Measurements from ENCODE around the gene GLG1. TPM values are rescaled to one million over a fixed set of nuclear protein-coding genes. Genes with fewer than 3 reads are reported as not detected.
A peak's percentile ranks its signal among the peaks of the same experiment; 100 is the strongest.

The GLG1 gene
- total and polyA plus RNA-seq, 12 donors: 25.7 to 136 (median 103) TPM

- ATAC-seq: peak in 6 of 8 donors; percentile 49 to 80 (median 58)
Measured at GRCh38 chr16:74480150-74481029, 126.5 kb downstream of the GLG1 start.

GRCh38 chr16:74477226-74477625 is 129.7 kb downstream of the GLG1 start:
- H3K4me1 ChIP-seq: peaks cover 0 to 13% (median 6%) of the 10 kb centered on the region in 9 donors
- DNase-seq (no peak), ATAC-seq (no peak)
- H3K27me3 ChIP-seq: no peaks in the 10 kb centered on the region
- H3K4me3 ChIP-seq: no peak overlapping the region
- WGBS, 2 donors: 95 to 97% methylated on average over 4 of the region's 4 CpGs
- no peak overlapping the region for H3K27ac ChIP-seq
- H3K9me3 ChIP-seq: no peaks in the 10 kb centered on the region
- H3K36me3 ChIP-seq: peaks cover 0 to 100% (median 30%) of the 10 kb centered on the region in 9 donors
- intact Hi-C loops (cut with DNase I): loop anchor here in 2 of 10 donors (10.0 kb wide), 1 partner anchor 148 kb away; no protein-coding TSS in a partner anchor
- TF ChIP-seq CTCF (IDR thresholded peaks at IDR 0.05): no peak

More at GRCh38 chr16:74480150-74481029, 126.5 kb downstream of the GLG1 start:
- no peaks in the 10 kb centered on the region for H3K9me3 ChIP-seq
- DNase-seq: peak in 1 of 2 donors; percentile 35
- H3K4me3 ChIP-seq: no peak overlapping the region
- H3K27ac ChIP-seq: peak overlapping the region in 2 of 10 donors; percentile 1 to 45
- H3K27me3 ChIP-seq: no peaks in the 10 kb centered on the region
- WGBS, 2 donors: 48 to 53% methylated on average over 12 of the region's 12 CpGs
- H3K4me1 ChIP-seq: peaks cover 0 to 13% (median 6%) of the 10 kb centered on the region in 9 donors
- TF ChIP-seq CTCF (IDR thresholded peaks at IDR 0.05): no peak
- H3K36me3 ChIP-seq: peaks cover 0 to 99% (median 21%) of the 10 kb centered on the region in 9 donors
- intact Hi-C loops (cut with DNase I): loop anchor here in 5 of 10 donors (5.0 to 10.0 kb wide), 3 partner anchors 124 to 147 kb away; partner anchors contain the start of gene GLG1 (in 1 of the 5)

- Histone ChIP-seq H3K4me1 (peaks cover 0 to 2% (median 0%) of the 10 kb centered on the region in 9 donors), H3K9me3 (no peaks in the 10 kb centered on the region), H3K27me3 (no peaks in the 10 kb centered on the region), H3K4me3 (no peak overlapping the region), H3K36me3 (peaks cover under 1 to 100% (median 54%) of the 10 kb centered on the region in 9 donors), H3K27ac (no peak overlapping the region)
- WGBS, 2 donors: 71 to 74% methylated on average over 1 of the region's 1 CpG
- ATAC-seq (no peak), DNase-seq (no peak)
- intact Hi-C loops (cut with DNase I): loop anchor here in 2 of 10 donors (10.0 kb wide), 1 partner anchor 150 kb away; no protein-coding TSS in a partner anchor
- no peak for TF ChIP-seq CTCF (IDR thresholded peaks at IDR 0.05)
Measured at GRCh38 chr16:74474416-74474815, 132.5 kb downstream of the GLG1 start.

- Histone ChIP-seq H3K27ac (no peak overlapping the region), H3K4me1 (no peaks in the 10 kb centered on the region), H3K36me3 (peaks cover 8 to 100% (median 61%) of the 10 kb centered on the region in 9 donors), H3K9me3 (no peaks in the 10 kb centered on the region), H3K27me3 (no peaks in the 10 kb centered on the region), H3K4me3 (no peak overlapping the region)
- DNase-seq (no peak), ATAC-seq (no peak)
- TF ChIP-seq CTCF (IDR thresholded peaks at IDR 0.05): no peak
- intact Hi-C loops (cut with DNase I): loop anchor here in 2 of 10 donors (10.0 kb wide), 1 partner anchor 152 kb away; no protein-coding TSS in a partner anchor
- 63 to 73% methylated on average over 3 of the region's 3 CpGs for WGBS, 2 donors
Measured at GRCh38 chr16:74472540-74472939, 134.4 kb downstream of the GLG1 start.

Data from heart right ventricle (tissue), 16 donors.